SU-DHL-6 (cell line): ENCODE results near the gene OXA1L.

Source experiments
- CTCF ChIP-seq: fragments of 200-600 bp; sonication (generic); IDR thresholded peaks from one replicate; pipeline ENCODE4 v1.5.1; 2017; ENCODE audit warnings: antibody characterized with exemption, mild to moderate bottlenecking, low read length, moderate library complexity; ENCODE audit not compliant: insufficient read depth, poor library complexity, severe bottlenecking
- EZH2phosphoT487 ChIP-seq: fragments of 200-600 bp; sonication (generic), shearing (Covaris generic); conservative IDR thresholded peaks from 2 replicates; pipeline ENCODE4 v1.6.1; 2018; ENCODE audit warnings: mild to moderate bottlenecking, antibody characterized with exemption, low read length, moderate library complexity, mixed read lengths

DNA sequence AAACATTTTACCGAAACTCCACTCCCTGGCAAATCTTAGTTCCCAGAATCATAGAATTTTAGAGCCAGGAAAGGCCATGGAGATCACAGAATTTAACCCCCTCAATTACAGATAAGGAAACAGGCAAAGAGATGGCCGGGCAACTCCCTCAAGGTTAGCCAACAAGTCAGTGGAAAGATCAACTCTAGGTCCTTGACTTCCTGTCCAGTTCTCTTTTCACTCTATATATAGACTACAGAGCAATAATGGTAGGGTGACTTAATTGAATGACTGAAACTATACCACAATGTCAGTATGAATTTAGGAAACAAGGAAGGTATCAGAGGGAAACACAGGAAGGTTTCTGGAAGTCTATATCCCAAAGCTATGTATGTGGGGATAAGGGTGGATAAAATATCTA lies 11.6 kb downstream of the OXA1L start:
- TF ChIP-seq CTCF (no peak), EZH2phosphoT487 (no peak)
